PFSK-1 (cell line): ENCODE data around the gene ITPRIPL2. TPM values are rescaled to one million over a fixed set of nuclear protein-coding genes. Genes with fewer than 3 reads are reported as not detected.

ENCODE experiments used
- FOXP2 ChIP-seq: optimal IDR thresholded peaks from 2 replicates; pipeline ENCODE3; 2011; ENCODE audit warnings: borderline replicate concordance, control low read depth, inconsistent platforms; ENCODE audit not compliant: insufficient read depth; ENCODE audit errors: extremely low read length, extremely low read depth
- POLR2AphosphoS5 ChIP-seq: IDR thresholded peaks from 2 replicates; pipeline ENCODE4 v1.6.1; 2012; ENCODE audit warnings: low read depth, mild to moderate bottlenecking, control low read depth, low read length, moderate library complexity
- REST ChIP-seq, 2 experiments: IDR thresholded peaks; 2 replicates each; pipeline versions ENCODE4 v1.6.1 to v1.8.0; 2011 to 2012; ENCODE audit warnings: low read depth in 2 of 2, low read length in 2 of 2, control low read depth in 1 of 2, inconsistent platforms in 1 of 2, mild to moderate bottlenecking in 1 of 2, moderate library complexity in 1 of 2; ENCODE audit not compliant: insufficient read depth in 1 of 2
- SIN3A ChIP-seq: IDR thresholded peaks from 2 replicates; pipeline ENCODE4 v1.6.1; 2012; ENCODE audit warnings: mild to moderate bottlenecking, low read length, moderate library complexity, borderline replicate concordance; ENCODE audit not compliant: insufficient read depth
- TAF1 ChIP-seq: IDR thresholded peaks from 2 replicates; pipeline ENCODE4 v1.6.1; 2012; ENCODE audit warnings: low read length, control low read depth, borderline replicate concordance; ENCODE audit not compliant: insufficient read depth
- polyA plus RNA-seq: library from polyadenylated mRNA; unstranded; fragments of >200 nt; gene quantifications from one replicate; pipeline ENCODE4 v1.2.1, GENCODE V29; 2012; ENCODE audit warnings: low read depth, missing spikeins; ENCODE audit not compliant: insufficient read length

ITPRIPL2 gene
- 46.8 TPM for polyA plus RNA-seq

GRCh38 chr16:19113577-19114358 is at the start of gene ITPRIPL2:
Gene ITPRIPL2 (plus strand): TSS chr16:19113964. CDS start chr16:19114462, 498 bp downstream.
- TF ChIP-seq POLR2AphosphoS5 (peak; percentile 73; the same call in 1 of the 2 replicates), TAF1 (0 out of 2 replicates have a peak, but pooled peaks have one; percentile 20), REST (IDR thresholded peaks at IDR 0.05; ENCODE audit: insufficient read depth in 1 of 2, low read depth in 2 of 2, low read length in 2 of 2) (0 out of 4 replicates have a peak, but pooled peaks of 1 of the 2 experiments have one; percentile 21), FOXP2 (no peak), SIN3A (no peak; the same call in 1 of the 2 replicates)

GRCh38 chr16:19066988-19067348 is 46.8 kb upstream of the ITPRIPL2 start:
- no peak for TF ChIP-seq POLR2AphosphoS5
- no peak for TF ChIP-seq SIN3A
- TF ChIP-seq FOXP2: no peak
- TF ChIP-seq REST (IDR thresholded peaks at IDR 0.05; ENCODE audit: insufficient read depth in 1 of 2, low read depth in 2 of 2, low read length in 2 of 2): no peak
- TF ChIP-seq TAF1: no peak

- TF ChIP-seq SIN3A (0 out of 2 replicates have a peak, but pooled peaks have one; percentile 16), TAF1 (no peak), FOXP2 (peak; percentile 72), POLR2AphosphoS5 (peak; percentile 72)
These were observed 46.2 kb upstream of the ITPRIPL2 start, which contains the start of gene COQ7 for GRCh38 chr16:19067349-19068236. Gene COQ7 (plus strand): TSS chr16:19067614. CDS start chr16:19067665, 51 bp downstream.

GRCh38 chr16:19068237-19068815 is 45.4 kb upstream of the ITPRIPL2 start:
- TF ChIP-seq POLR2AphosphoS5: no peak
- TF ChIP-seq TAF1: no peak
- no peak for TF ChIP-seq REST (IDR thresholded peaks at IDR 0.05; ENCODE audit: insufficient read depth in 1 of 2, low read depth in 2 of 2, low read length in 2 of 2)
- TF ChIP-seq SIN3A: no peak
- no peak for TF ChIP-seq FOXP2
